ENCODE measurements around the gene GALNT10. TPM values are rescaled to one million over a fixed set of nuclear protein-coding genes. Genes with fewer than 3 reads are reported as not detected.

The GALNT10 gene, protein sequence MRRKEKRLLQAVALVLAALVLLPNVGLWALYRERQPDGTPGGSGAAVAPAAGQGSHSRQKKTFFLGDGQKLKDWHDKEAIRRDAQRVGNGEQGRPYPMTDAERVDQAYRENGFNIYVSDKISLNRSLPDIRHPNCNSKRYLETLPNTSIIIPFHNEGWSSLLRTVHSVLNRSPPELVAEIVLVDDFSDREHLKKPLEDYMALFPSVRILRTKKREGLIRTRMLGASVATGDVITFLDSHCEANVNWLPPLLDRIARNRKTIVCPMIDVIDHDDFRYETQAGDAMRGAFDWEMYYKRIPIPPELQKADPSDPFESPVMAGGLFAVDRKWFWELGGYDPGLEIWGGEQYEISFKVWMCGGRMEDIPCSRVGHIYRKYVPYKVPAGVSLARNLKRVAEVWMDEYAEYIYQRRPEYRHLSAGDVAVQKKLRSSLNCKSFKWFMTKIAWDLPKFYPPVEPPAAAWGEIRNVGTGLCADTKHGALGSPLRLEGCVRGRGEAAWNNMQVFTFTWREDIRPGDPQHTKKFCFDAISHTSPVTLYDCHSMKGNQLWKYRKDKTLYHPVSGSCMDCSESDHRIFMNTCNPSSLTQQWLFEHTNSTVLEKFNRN
- 18.2 TPM for total RNA-seq

DNA sequence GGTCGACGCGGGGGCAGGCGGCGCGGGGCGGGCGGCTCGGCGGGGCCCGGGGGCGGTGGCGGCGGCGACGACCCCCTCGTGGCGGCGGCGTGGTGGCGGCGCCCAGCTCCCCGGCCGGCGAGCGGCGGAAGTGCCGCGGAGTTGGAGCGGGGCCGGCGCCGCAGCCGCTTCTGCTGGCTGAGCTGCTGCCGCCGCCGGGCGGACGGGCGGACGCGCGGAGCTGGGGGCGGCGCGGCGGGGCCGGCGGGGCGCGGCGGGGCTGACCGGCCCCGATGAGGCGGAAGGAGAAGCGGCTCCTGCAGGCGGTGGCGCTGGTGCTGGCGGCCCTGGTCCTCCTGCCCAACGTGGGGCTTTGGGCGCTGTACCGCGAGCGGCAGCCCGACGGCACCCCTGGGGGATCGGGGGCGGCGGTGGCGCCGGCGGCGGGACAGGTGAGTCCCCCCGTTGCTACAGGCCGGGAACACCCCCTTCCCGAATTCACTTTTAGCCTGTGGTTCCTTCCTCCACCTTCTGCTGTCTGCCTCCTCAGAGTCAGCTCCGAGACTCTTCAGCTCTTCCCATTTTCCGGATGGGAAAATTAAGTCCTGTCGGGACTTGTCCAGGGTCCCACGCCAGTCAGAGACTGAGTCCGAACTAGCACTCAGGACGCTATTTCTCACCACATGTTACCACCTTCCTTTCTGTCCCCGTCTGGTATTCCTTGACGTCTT is at the start of gene GALNT10:
TSS of gene GALNT10 (plus strand) at position 139 of the 710 bp plus-strand sequence. CDS start at position 273, 134 bp downstream.

GRCh38 chr5:154445422-154446194 is 255.1 kb downstream of the GALNT10 start, which contains the start of gene SAP30L:
TSS of gene SAP30L (plus strand) at chr5:154445997. CDS start at chr5:154446605, 608 bp downstream.

Small RNAs within 50 kb of the gene (small RNA-seq; reads per million reads assigned to genes)
- gene MIR1294 (ENCODE audit: low replicate concordance) (0.18 reads per million), gene RN7SL655P (ENCODE audit: low replicate concordance) (not detected)

Other genes with a start within 250 kb of the GALNT10 start
- gene FAM114A2, start 151.8 kb upstream of the GALNT10 start, total RNA-seq, result 23.5 TPM
- 168 TPM for gene MFAP3, start 151.8 kb upstream of the GALNT10 start, total RNA-seq